GM23338 (cell line): ENCODE results near the gene PDE12. TPM values are rescaled to one million over a fixed set of nuclear protein-coding genes. Genes with fewer than 3 reads are reported as not detected.

ENCODE experiments used
- ATAC-seq: fragments of 200-7000 bp; cut with Tn5 transposase; 3 replicates; pipeline ENCODE4 v1.9.1; 2020
- DNase-seq: peaks from one replicate; pipeline ENCODE4 v3.0.0-alpha.2; 2015; ENCODE audit warnings: low spot score
- H2AFZ ChIP-seq: fragments of 200-600 bp; sonication (generic); 2 replicates; pipeline ENCODE4 v1.8.0; 2016; ENCODE audit warnings: antibody characterized with exemption, mild to moderate bottlenecking, moderate library complexity
- H3F3A ChIP-seq: fragments of 200-600 bp; sonication (generic); replicated peaks from 2 replicates; pipeline ENCODE4 v1.8.0; 2017; ENCODE audit warnings: antibody characterized with exemption, mixed run types, low read depth
- H3K27ac ChIP-seq: fragments of 200-600 bp; sonication (generic); 2 replicates; pipeline ENCODE4 v1.6.1; 2016; ENCODE audit warnings: low read depth
- H3K27me3 ChIP-seq: fragments of 200-600 bp; sonication (generic); 2 replicates; pipeline ENCODE4 v1.8.0; 2016; ENCODE audit warnings: mild to moderate bottlenecking, mixed run types, moderate library complexity; ENCODE audit not compliant: insufficient read depth
- H3K36me3 ChIP-seq: fragments of 200-600 bp; sonication (generic); 2 replicates; pipeline ENCODE4 v1.8.0; 2016; ENCODE audit warnings: mild to moderate bottlenecking; ENCODE audit not compliant: insufficient read depth
- H3K4me1 ChIP-seq: fragments of 200-600 bp; sonication (generic); 2 replicates; pipeline ENCODE4 v1.8.0; 2016; ENCODE audit warnings: mild to moderate bottlenecking, moderate library complexity; ENCODE audit not compliant: insufficient read depth
- H3K4me2 ChIP-seq: fragments of 200-600 bp; sonication (generic); 2 replicates; pipeline ENCODE4 v1.7.1; 2017; ENCODE audit warnings: mixed run types
- H3K4me3 ChIP-seq: fragments of 200-600 bp; sonication (generic); 2 replicates; pipeline ENCODE4 v1.6.1; 2016; ENCODE audit warnings: mixed run types
- H3K79me2 ChIP-seq: fragments of 200-600 bp; sonication (generic); replicated peaks from 2 replicates; pipeline ENCODE4 v1.8.0; 2017; ENCODE audit warnings: mild to moderate bottlenecking; ENCODE audit not compliant: insufficient read depth
- H3K9me2 ChIP-seq: fragments of 200-600 bp; sonication (generic); 2 replicates; pipeline ENCODE4 v1.8.0; 2017; ENCODE audit not compliant: insufficient read depth
- H4K20me1 ChIP-seq: fragments of 200-600 bp; sonication (generic); replicated peaks from 2 replicates; pipeline ENCODE4 v1.8.0; 2017; ENCODE audit warnings: mild to moderate bottlenecking; ENCODE audit not compliant: insufficient read depth
- H3K27ac Mint-ChIP-seq: 2 replicates; pipeline ENCODE4 v1.8.0; 2020; ENCODE audit warnings: inconsistent platforms, mild to moderate bottlenecking, moderate library complexity, mixed read lengths
- H3K27me3 Mint-ChIP-seq: 3 replicates; pipeline ENCODE4 v1.8.0; 2022; ENCODE audit warnings: low read depth, mild to moderate bottlenecking, moderate library complexity, mixed read lengths, inconsistent platforms; ENCODE audit not compliant: insufficient read depth, poor library complexity
- H3K36me3 Mint-ChIP-seq: 3 replicates; pipeline ENCODE4 v1.8.0; 2021; ENCODE audit warnings: low read depth, mild to moderate bottlenecking, inconsistent platforms, moderate library complexity, mixed read lengths
- H3K4me1 Mint-ChIP-seq: 3 replicates; pipeline ENCODE4 v1.8.0; 2020; ENCODE audit warnings: mild to moderate bottlenecking, inconsistent platforms, mixed read lengths
- H3K4me3 Mint-ChIP-seq: 3 replicates; pipeline ENCODE4 v1.8.0; 2021; ENCODE audit warnings: moderate library complexity, mild to moderate bottlenecking, inconsistent platforms, mixed read lengths
- H3K9me3 Mint-ChIP-seq: 3 replicates; pipeline ENCODE4 v1.8.0; 2020; ENCODE audit warnings: moderate library complexity, mild to moderate bottlenecking, inconsistent platforms, mixed read lengths
- CREB1 ChIP-seq: fragments of 250-450 bp; sonication (Bioruptor Pico); IDR thresholded peaks from 2 replicates; pipeline ENCODE4 v1.5.0; 2020; ENCODE audit warnings: low read depth, mild to moderate bottlenecking, moderate library complexity
- CTCF ChIP-seq, 2 experiments: fragments of 200-600 bp in 1 of 2; sonication (generic) in 1 of 2; conservative IDR thresholded peaks; 2 replicates each; pipeline versions ENCODE4 v1.5.1 to v1.6.1; 2016 to 2017; ENCODE audit warnings: antibody characterized with exemption in 2 of 2, low read depth in 2 of 2, mild to moderate bottlenecking in 2 of 2, moderate library complexity in 1 of 2
- ETS1 ChIP-seq: IDR thresholded peaks from 2 replicates; pipeline ENCODE4 v1.6.1; 2016; ENCODE audit warnings: antibody characterized with exemption
- EZH2 ChIP-seq: fragments of 200-600 bp; sonication (generic); IDR thresholded peaks from one replicate; pipeline ENCODE4 v1.8.0; 2017; ENCODE audit warnings: antibody characterized with exemption, mild to moderate bottlenecking, low read depth; ENCODE audit not compliant: unreplicated experiment
- JUNB ChIP-seq: IDR thresholded peaks from one replicate; pipeline ENCODE4 v1.6.1; 2016; ENCODE audit warnings: antibody characterized with exemption; ENCODE audit not compliant: unreplicated experiment
- NANOG ChIP-seq: IDR thresholded peaks from 2 replicates; pipeline ENCODE4 v1.6.1; 2016; ENCODE audit warnings: antibody characterized with exemption, borderline replicate concordance
- POLR2AphosphoS5 ChIP-seq: IDR thresholded peaks from 2 replicates; pipeline ENCODE4 v1.6.1; 2016; ENCODE audit warnings: antibody characterized with exemption, low read depth
- STAT1 ChIP-seq: IDR thresholded peaks from one replicate; pipeline ENCODE4 v1.6.1; 2016; ENCODE audit warnings: antibody characterized with exemption; ENCODE audit not compliant: unreplicated experiment
- ZNF114 ChIP-seq: fragments of 250-450 bp; sonication (Bioruptor Pico); IDR thresholded peaks from 2 replicates; pipeline ENCODE4 v1.5.0; 2020; ENCODE audit warnings: mild to moderate bottlenecking, moderate library complexity
- ZNF331 ChIP-seq: fragments of 250-450 bp; sonication (Bioruptor Pico); IDR thresholded peaks from 2 replicates; pipeline ENCODE4 v1.5.0; 2020; ENCODE audit warnings: low read depth, mild to moderate bottlenecking, moderate library complexity
- ZNF462 ChIP-seq: fragments of 250-450 bp; sonication (Bioruptor Pico); IDR thresholded peaks from 2 replicates; pipeline ENCODE4 v1.5.0; 2020; ENCODE audit warnings: mild to moderate bottlenecking, moderate library complexity
- polyA plus RNA-seq: library from polyadenylated mRNA; unstranded; fragments of >200 nt; fragmentation: Nextera tagmentation; extraction: Ambion mirVana; gene quantifications from 2 replicates; pipeline ENCODE4 v1.2.1, GENCODE V29; 2016
- total RNA-seq: library from RNA; depleted of rRNA; stranded (reverse); fragments of >200 nt; shearing (Covaris generic); gene quantifications from 2 replicates; pipeline ENCODE4 v1.2.3, GENCODE V29; 2014

Gene PDE12
- total and polyA plus RNA-seq, 2 experiments from 2014 or later, result 5.0 to 14.3 TPM

- Histone ChIP-seq H3K4me3 (no peak overlapping the region), H3K9me2 (0 out of 2 replicates have a peak, but pooled peaks cover 3% of the 10 kb centered on the region), H3F3A (0 out of 2 replicates have a peak, but pooled peaks cover 5% of the 10 kb centered on the region), H3K4me2 (no peak overlapping the region), H2AFZ (no peak overlapping the region), H3K27ac (0 out of 2 replicates have a peak overlapping the region, but pooled peaks have one; percentile 46), H3K4me1 (peaks cover 14% of the 10 kb centered on the region), H3K36me3 (no peaks in the 10 kb centered on the region; the same call in 1 of the 2 replicates), H3K27me3 (no peaks in the 10 kb centered on the region), H3K79me2 (peaks cover 17% of the 10 kb centered on the region), H4K20me1 (peaks cover 11% of the 10 kb centered on the region)
- H3K9me3 Mint-ChIP-seq, result peaks cover 6% of the 10 kb centered on the region; the same call in 2 of the 3 replicates
- H3K36me3 Mint-ChIP-seq, result peaks cover 25% of the 10 kb centered on the region; the same call in 2 of the 3 replicates
- peaks cover 13% of the 10 kb centered on the region for H3K27me3 Mint-ChIP-seq
- ATAC-seq (no peak), DNase-seq (no peak)
- H3K27ac Mint-ChIP-seq, result no peak overlapping the region
- H3K4me3 Mint-ChIP-seq, result no peak overlapping the region
- TF ChIP-seq EZH2, result no peak
- TF ChIP-seq CTCF (conservative IDR thresholded peaks at IDR 0.05; ENCODE audit: low read depth in 2 of 2), result no peak
- no peak for TF ChIP-seq ZNF331 (CRISPR knock-in tag)
- TF ChIP-seq ZNF114 (CRISPR knock-in tag), result no peak
- no peak for TF ChIP-seq CREB1 (CRISPR knock-in tag)
- TF ChIP-seq STAT1, result no peak
- no peak for TF ChIP-seq ZNF462
- no peak for TF ChIP-seq POLR2AphosphoS5
- no peak for TF ChIP-seq JUNB
- TF ChIP-seq NANOG, result no peak
- TF ChIP-seq ETS1, result no peak
- peaks cover 15% of the 10 kb centered on the region for H3K4me1 Mint-ChIP-seq
Measured at GRCh38 chr3:57600195-57600594, 44.1 kb downstream of the PDE12 start.
